Jurkat, Clone E6-1 (cell line): ENCODE data around the gene ALDH2.
"Not testable (repeated sequence)": the region's sequence is repeated elsewhere in the genome, so short reads cannot be mapped to it uniquely, and the experiment has no call there.

Experiments
- DNase-seq: peaks from one replicate; pipeline ENCODE4 v3.0.0-alpha.2; 2011; ENCODE audit warnings: low read depth, low spot score
- H3K4me3 ChIP-seq: 2 replicates; pipeline ENCODE4 v1.5.1; 2011; ENCODE audit warnings: mild to moderate bottlenecking, low read length, control low read depth, moderate library complexity

The ALDH2 gene

GRCh38 chr12:111757361-111758119 lies 9.2 kb upstream of the ALDH2 start:
- peak; percentile 85 for DNase-seq
- H3K4me3 ChIP-seq: no peak overlapping the region

- H3K4me3 ChIP-seq: no peak overlapping the region
- no peak for DNase-seq
Observed at GRCh38 chr12:111758120-111758561, 8.6 kb upstream of the ALDH2 start.

- H3K4me3 ChIP-seq: no peak overlapping the region
- peak; percentile 64 for DNase-seq
Observed at GRCh38 chr12:111759271-111759670, 7.5 kb upstream of the ALDH2 start.

GRCh38 chr12:111759991-111760390 lies 6.7 kb upstream of the ALDH2 start:
- no peak for DNase-seq
- no peak overlapping the region for H3K4me3 ChIP-seq

GRCh38 chr12:111761099-111761498 lies 5.6 kb upstream of the ALDH2 start:
- H3K4me3 ChIP-seq: no peak overlapping the region
- no peak for DNase-seq

GRCh38 chr12:111761706-111762105 lies 5.0 kb upstream of the ALDH2 start:
- H3K4me3 ChIP-seq: no peak overlapping the region
- DNase-seq: no peak

GRCh38 chr12:111763552-111763951 lies 3.2 kb upstream of the ALDH2 start:
- DNase-seq, H3K4me3 ChIP-seq: not testable (repeated sequence)

- DNase-seq: no peak
- no peak overlapping the region for H3K4me3 ChIP-seq
Observed at GRCh38 chr12:111764120-111764821, 2.5 kb upstream of the ALDH2 start.

GRCh38 chr12:111767362-111768158 lies 827 bp downstream of the ALDH2 start:
- no peak for DNase-seq
- H3K4me3 ChIP-seq: no peak overlapping the region

- DNase-seq: no peak
- H3K4me3 ChIP-seq: no peak overlapping the region
Observed at GRCh38 chr12:111768159-111768895, 1.6 kb downstream of the ALDH2 start.

GRCh38 chr12:111769599-111769998 lies 2.9 kb downstream of the ALDH2 start:
- no peak overlapping the region for H3K4me3 ChIP-seq
- DNase-seq: no peak

- H3K4me3 ChIP-seq: no peak overlapping the region
- DNase-seq: no peak
Observed at GRCh38 chr12:111773801-111774551, 7.2 kb downstream of the ALDH2 start.

GRCh38 chr12:111775205-111776193 lies 8.8 kb downstream of the ALDH2 start:
- no peak overlapping the region for H3K4me3 ChIP-seq
- DNase-seq: no peak

GRCh38 chr12:111776836-111777344 lies 10.2 kb downstream of the ALDH2 start:
- H3K4me3 ChIP-seq: no peak overlapping the region

GRCh38 chr12:111777345-111778045 lies 10.8 kb downstream of the ALDH2 start:
- H3K4me3 ChIP-seq: no peak overlapping the region
- no peak for DNase-seq

More at GRCh38 chr12:111776836-111777344, 10.2 kb downstream of the ALDH2 start:
- DNase-seq: no peak

GRCh38 chr12:111780166-111780565 lies 13.4 kb downstream of the ALDH2 start:
- no peak for DNase-seq
- no peak overlapping the region for H3K4me3 ChIP-seq

GRCh38 chr12:111780615-111781014 lies 13.9 kb downstream of the ALDH2 start:
- DNase-seq: no peak
- no peak overlapping the region for H3K4me3 ChIP-seq
